GM18861 (cell line): ENCODE data around the gene GLYATL2.

Experiments
- ATAC-seq: cut with Tn5 transposase; IDR thresholded peaks from one replicate; pipeline ENCODE4 v1.9.1; 2021; ENCODE audit not compliant: unreplicated experiment

Gene GLYATL2

GRCh38 chr11:58801974-58802545, 42.4 kb downstream of the GLYATL2 start:
- no peak for ATAC-seq

- no peak for ATAC-seq
Measured at GRCh38 chr11:58801302-58801701, 43.2 kb downstream of the GLYATL2 start.

GRCh38 chr11:58796333-58796732, 48.2 kb downstream of the GLYATL2 start:
- no peak for ATAC-seq

- peak; percentile 92 for ATAC-seq
Measured at GRCh38 chr11:58788355-58789023, 56.0 kb downstream of the GLYATL2 start.

- ATAC-seq: no peak
Measured at GRCh38 chr11:58787903-58788302, 56.6 kb downstream of the GLYATL2 start.

- no peak for ATAC-seq
Measured at GRCh38 chr11:58786693-58787092, 57.8 kb downstream of the GLYATL2 start.

GRCh38 chr11:58784995-58785394, 59.5 kb downstream of the GLYATL2 start:
- no peak for ATAC-seq
